Measurements from ENCODE around the gene URB1. TPM values are rescaled to one million over a fixed set of nuclear protein-coding genes. Genes with fewer than 3 reads are reported as not detected.

The URB1 gene
- total and polyA plus RNA-seq, 2 experiments from 2014 or later, result 7.7 to 44.1 TPM

DNA sequence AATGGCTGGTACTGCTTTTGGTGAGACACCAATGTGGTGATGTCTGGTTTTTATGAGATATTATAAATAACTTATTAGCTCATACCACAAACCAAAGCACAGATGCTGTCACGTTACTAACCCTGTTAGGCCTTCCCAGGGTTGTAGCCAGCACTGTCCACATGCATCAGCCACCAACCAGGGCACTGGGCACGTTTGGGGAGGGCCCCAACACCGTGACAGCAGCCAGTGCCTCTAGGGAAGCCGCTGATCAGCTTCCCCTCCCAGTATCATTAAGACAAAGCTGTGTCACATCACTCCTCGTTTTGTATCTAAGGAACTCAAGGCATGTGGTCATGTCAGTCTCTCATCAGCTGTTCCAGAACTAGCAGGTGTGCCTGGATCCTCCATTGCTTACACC, 13.9 kb downstream of the URB1 start (continued):
- TF ChIP-seq ZNF462 (CRISPR knock-in tag; IDR thresholded peaks at IDR 0.05), result no peak

DNA sequence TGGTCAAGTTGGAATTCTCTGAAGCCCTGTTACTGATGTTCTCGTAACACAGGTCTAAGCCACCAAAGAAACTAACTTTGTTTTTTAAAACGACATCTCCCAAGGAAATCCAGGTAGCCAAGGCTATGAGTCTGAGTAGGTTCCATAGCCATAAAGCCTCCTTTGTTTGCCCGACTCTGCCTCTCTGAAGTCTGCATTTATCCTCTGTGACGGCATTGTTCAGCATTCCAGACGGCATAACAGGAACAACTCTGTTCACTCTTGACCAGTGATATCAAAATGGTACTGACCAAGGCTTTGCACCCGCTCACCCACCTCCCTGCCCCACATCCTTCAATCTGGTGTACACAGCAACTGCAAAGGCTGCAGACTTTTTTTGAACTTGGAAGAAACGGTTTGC, 14.8 kb downstream of the URB1 start:
- no peak overlapping the region for H3K27ac Mint-ChIP-seq
- Histone ChIP-seq H3K4me3 (no peak overlapping the region), H3K9me2 (ENCODE audit: insufficient read depth) (no peaks in the 10 kb centered on the region), H3K4me2 (no peak overlapping the region), H3K27me3 (ENCODE audit: insufficient read depth) (no peaks in the 10 kb centered on the region), H4K20me1 (replicated peaks; ENCODE audit: insufficient read depth) (peaks cover 25% of the 10 kb centered on the region), H2AFZ (no peak overlapping the region), H3K4me1 (ENCODE audit: insufficient read depth) (no peaks in the 10 kb centered on the region), H3F3A (replicated peaks; ENCODE audit: low read depth) (no peaks in the 10 kb centered on the region), H3K36me3 (ENCODE audit: insufficient read depth) (peaks cover 38% of the 10 kb centered on the region), H3K27ac (ENCODE audit: low read depth) (no peak overlapping the region), H3K79me2 (replicated peaks; ENCODE audit: insufficient read depth) (peaks cover 57% of the 10 kb centered on the region)
- H3K27me3 Mint-ChIP-seq (ENCODE audit: insufficient read depth, low read depth, poor library complexity), result peaks cover 3% of the 10 kb centered on the region
- H3K4me1 Mint-ChIP-seq, result no peaks in the 10 kb centered on the region
- DNase-seq (ENCODE audit: low spot score) (no peak), ATAC-seq (no peak)
- H3K9me3 Mint-ChIP-seq, result no peaks in the 10 kb centered on the region
- peaks cover 72% of the 10 kb centered on the region for H3K36me3 Mint-ChIP-seq (ENCODE audit: low read depth)
- H3K4me3 Mint-ChIP-seq, result no peak overlapping the region
- no peak for TF ChIP-seq NANOG (IDR thresholded peaks at IDR 0.05; ENCODE audit: borderline replicate concordance)
- no peak for TF ChIP-seq CREB1 (CRISPR knock-in tag; IDR thresholded peaks at IDR 0.05; ENCODE audit: low read depth)
- TF ChIP-seq ZNF462 (CRISPR knock-in tag; IDR thresholded peaks at IDR 0.05), result no peak
- TF ChIP-seq, protein P1, sequence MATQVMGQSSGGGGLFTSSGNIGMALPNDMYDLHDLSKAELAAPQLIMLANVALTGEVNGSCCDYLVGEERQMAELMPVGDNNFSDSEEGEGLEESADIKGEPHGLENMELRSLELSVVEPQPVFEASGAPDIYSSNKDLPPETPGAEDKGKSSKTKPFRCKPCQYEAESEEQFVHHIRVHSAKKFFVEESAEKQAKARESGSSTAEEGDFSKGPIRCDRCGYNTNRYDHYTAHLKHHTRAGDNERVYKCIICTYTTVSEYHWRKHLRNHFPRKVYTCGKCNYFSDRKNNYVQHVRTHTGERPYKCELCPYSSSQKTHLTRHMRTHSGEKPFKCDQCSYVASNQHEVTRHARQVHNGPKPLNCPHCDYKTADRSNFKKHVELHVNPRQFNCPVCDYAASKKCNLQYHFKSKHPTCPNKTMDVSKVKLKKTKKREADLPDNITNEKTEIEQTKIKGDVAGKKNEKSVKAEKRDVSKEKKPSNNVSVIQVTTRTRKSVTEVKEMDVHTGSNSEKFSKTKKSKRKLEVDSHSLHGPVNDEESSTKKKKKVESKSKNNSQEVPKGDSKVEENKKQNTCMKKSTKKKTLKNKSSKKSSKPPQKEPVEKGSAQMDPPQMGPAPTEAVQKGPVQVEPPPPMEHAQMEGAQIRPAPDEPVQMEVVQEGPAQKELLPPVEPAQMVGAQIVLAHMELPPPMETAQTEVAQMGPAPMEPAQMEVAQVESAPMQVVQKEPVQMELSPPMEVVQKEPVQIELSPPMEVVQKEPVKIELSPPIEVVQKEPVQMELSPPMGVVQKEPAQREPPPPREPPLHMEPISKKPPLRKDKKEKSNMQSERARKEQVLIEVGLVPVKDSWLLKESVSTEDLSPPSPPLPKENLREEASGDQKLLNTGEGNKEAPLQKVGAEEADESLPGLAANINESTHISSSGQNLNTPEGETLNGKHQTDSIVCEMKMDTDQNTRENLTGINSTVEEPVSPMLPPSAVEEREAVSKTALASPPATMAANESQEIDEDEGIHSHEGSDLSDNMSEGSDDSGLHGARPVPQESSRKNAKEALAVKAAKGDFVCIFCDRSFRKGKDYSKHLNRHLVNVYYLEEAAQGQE (IDR thresholded peaks at IDR 0.05; ENCODE audit: unreplicated experiment), result no peak
- no peak for TF ChIP-seq EZH2 (IDR thresholded peaks at IDR 0.05; ENCODE audit: low read depth, unreplicated experiment)
